Skeletal muscle tissue (tissue), 4 donors: ENCODE data around the gene RERE. TPM values are rescaled to one million over a fixed set of nuclear protein-coding genes. Genes with fewer than 3 reads are reported as not detected.

Source experiments
- H3K27ac ChIP-seq: one replicate; pipeline ENCODE4 v1.7.0; 2013; ENCODE audit warnings: mild to moderate bottlenecking, low read depth, low read length, inconsistent platforms
- H3K27me3 ChIP-seq, 3 donors: one replicate each; pipeline ENCODE4 v1.7.0; 2013; ENCODE audit warnings: low read length in 3 of 3; ENCODE audit not compliant: control insufficient read depth in 3 of 3, insufficient read depth in 3 of 3
- H3K36me3 ChIP-seq, 3 donors: one replicate each; pipeline ENCODE4 v1.7.0; 2013; ENCODE audit warnings: low read length in 3 of 3; ENCODE audit not compliant: control insufficient read depth in 3 of 3, insufficient read depth in 3 of 3
- H3K4me1 ChIP-seq, 3 donors: one replicate each; pipeline ENCODE4 v1.7.0; 2013; ENCODE audit warnings: low read length in 3 of 3, mild to moderate bottlenecking in 3 of 3; ENCODE audit not compliant: control insufficient read depth in 3 of 3, insufficient read depth in 3 of 3
- H3K4me3 ChIP-seq, 3 donors: one replicate each; pipeline ENCODE4 v1.7.0; 2013; ENCODE audit warnings: low read length in 3 of 3
- H3K9ac ChIP-seq, 3 donors: one replicate each; pipeline ENCODE4 v1.7.0; 2013; ENCODE audit warnings: low read length in 3 of 3, mild to moderate bottlenecking in 3 of 3, moderate library complexity in 2 of 3, low read depth in 1 of 3
- H3K9me3 ChIP-seq, 3 donors: one replicate each; pipeline ENCODE4 v1.7.0; 2013; ENCODE audit warnings: low read length in 3 of 3; ENCODE audit not compliant: control insufficient read depth in 3 of 3
- total RNA-seq: library from RNA; depleted of rRNA; stranded (reverse); fragments of >200 nt; gene quantifications from one replicate; pipeline ENCODE4 v1.2.3, GENCODE V29; 2014
- donor health status: Osteomylitis.

Gene RERE
- total RNA-seq, 1 donor from 2014 or later = 212 TPM

DNA sequence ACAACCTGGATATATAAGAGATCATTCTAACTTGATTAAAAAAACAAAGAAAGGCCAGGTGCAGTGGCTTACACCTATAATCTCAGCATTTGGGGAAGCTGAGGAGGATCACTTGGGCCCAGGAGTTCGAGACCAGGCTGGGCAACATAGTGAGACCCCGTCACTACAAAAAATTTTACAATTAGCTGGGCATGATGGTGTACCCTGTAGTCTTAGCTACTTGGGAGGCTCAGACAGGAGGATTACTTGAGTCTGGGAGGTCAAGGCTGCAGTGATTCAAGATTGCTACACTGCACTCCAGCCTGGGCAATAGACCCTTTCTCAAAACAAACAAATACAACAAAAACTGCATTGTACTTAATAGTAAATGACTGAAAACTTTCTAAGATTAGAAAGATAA is 330.2 kb downstream of the RERE start:
- Histone ChIP-seq H3K9ac (no peak overlapping the region), H3K4me1 (peaks cover 0 to 2% (median 0%) of the 10 kb centered on the region in 3 donors), H3K27ac (no peak overlapping the region), H3K4me3 (no peak overlapping the region), H3K9me3 (no peaks in the 10 kb centered on the region), H3K36me3 (no peaks in the 10 kb centered on the region), H3K27me3 (no peaks in the 10 kb centered on the region)

GRCh38 chr1:8486047-8486446 is 331.4 kb downstream of the RERE start:
- no peaks in the 10 kb centered on the region for H3K36me3 ChIP-seq
- no peaks in the 10 kb centered on the region for H3K27me3 ChIP-seq
- no peak overlapping the region for H3K27ac ChIP-seq
- H3K4me3 ChIP-seq = no peak overlapping the region
- no peaks in the 10 kb centered on the region for H3K9me3 ChIP-seq
- no peak overlapping the region for H3K9ac ChIP-seq
- peaks cover 0 to 2% (median 0%) of the 10 kb centered on the region in 3 donors for H3K4me1 ChIP-seq

GRCh38 chr1:8483586-8483985 is 333.9 kb downstream of the RERE start:
- Histone ChIP-seq H3K9ac (no peak overlapping the region), H3K27ac (no peak overlapping the region), H3K4me1 (peaks cover 0 to 2% (median 0%) of the 10 kb centered on the region in 3 donors), H3K27me3 (no peaks in the 10 kb centered on the region), H3K4me3 (no peak overlapping the region), H3K36me3 (no peaks in the 10 kb centered on the region), H3K9me3 (no peaks in the 10 kb centered on the region)

GRCh38 chr1:8482979-8483381 is 334.5 kb downstream of the RERE start:
- Histone ChIP-seq H3K27me3 (no peaks in the 10 kb centered on the region), H3K9me3 (no peaks in the 10 kb centered on the region), H3K4me1 (peaks cover 0 to 2% (median 0%) of the 10 kb centered on the region in 3 donors), H3K4me3 (no peak overlapping the region), H3K9ac (no peak overlapping the region), H3K36me3 (no peaks in the 10 kb centered on the region), H3K27ac (no peak overlapping the region)

DNA sequence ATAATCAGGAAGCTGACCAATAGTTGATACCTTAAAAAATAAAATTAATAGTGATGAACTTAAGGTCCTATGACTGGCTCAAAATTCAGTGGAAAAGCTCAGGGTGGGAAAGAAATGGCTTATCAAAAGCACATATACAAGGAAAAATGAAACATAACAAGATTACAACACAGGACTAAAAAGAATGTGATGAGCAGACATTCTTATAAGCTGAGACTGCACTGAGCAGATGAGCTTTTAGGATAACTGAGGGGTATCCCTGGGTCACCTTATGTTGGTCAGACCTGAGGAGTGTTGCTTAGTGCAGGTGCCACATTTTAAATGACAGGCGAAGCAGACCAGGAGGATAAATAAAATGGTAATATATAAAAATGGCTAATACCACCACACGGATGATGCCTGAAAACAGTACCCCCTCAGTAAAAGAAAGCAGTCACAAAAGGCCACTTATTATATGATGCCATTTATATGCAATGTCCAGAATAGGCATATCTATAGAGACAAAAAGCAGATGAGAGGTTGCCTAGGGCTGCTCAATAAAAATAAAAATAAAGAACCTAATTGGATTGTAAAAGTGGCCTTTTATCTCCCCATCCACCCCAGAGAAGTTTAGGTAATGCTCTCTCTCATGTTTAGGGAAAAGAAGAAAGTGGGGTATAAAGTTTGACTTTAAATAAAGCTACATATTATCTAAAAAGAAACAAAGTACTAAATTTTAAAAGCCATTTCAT is 335.6 kb downstream of the RERE start:
- Histone ChIP-seq H3K4me3 (no peak overlapping the region), H3K9me3 (no peaks in the 10 kb centered on the region), H3K4me1 (peaks cover 0 to 10% (median 8%) of the 10 kb centered on the region in 3 donors), H3K27ac (no peak overlapping the region), H3K9ac (no peak overlapping the region), H3K36me3 (no peaks in the 10 kb centered on the region), H3K27me3 (no peaks in the 10 kb centered on the region)

GRCh38 chr1:8478566-8478965 is 338.9 kb downstream of the RERE start:
- H3K4me3 ChIP-seq = no peak overlapping the region
- H3K36me3 ChIP-seq = no peaks in the 10 kb centered on the region
- H3K27ac ChIP-seq = no peak overlapping the region
- H3K9ac ChIP-seq = no peak overlapping the region
- no peaks in the 10 kb centered on the region for H3K9me3 ChIP-seq
- H3K27me3 ChIP-seq = no peaks in the 10 kb centered on the region
- peaks cover 5 to 12% (median 11%) of the 10 kb centered on the region in 3 donors for H3K4me1 ChIP-seq

DNA sequence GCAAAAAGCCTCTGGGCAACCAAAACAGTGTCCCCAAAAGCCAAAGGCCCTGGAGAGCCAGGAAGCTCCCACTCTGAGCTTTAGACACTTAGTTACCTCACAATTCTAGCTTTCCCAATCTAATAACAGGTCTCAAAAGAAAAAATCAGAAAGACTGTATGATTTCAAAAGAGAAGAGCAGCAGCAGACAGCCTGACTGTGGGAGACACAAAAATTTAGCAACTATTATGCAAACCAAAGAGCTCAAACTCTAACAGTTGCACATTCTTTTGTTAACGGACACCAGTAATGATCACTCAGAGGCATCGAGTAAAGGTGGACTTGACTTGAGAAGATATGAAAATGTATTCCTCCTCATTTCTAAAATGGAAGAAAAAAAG is 339.5 kb downstream of the RERE start:
- Histone ChIP-seq H3K27ac (peak overlapping the region; percentile 27), H3K36me3 (no peaks in the 10 kb centered on the region), H3K4me1 (peaks cover 5 to 13% (median 12%) of the 10 kb centered on the region in 3 donors), H3K4me3 (no peak overlapping the region), H3K9me3 (no peaks in the 10 kb centered on the region), H3K27me3 (no peaks in the 10 kb centered on the region), H3K9ac (no peak overlapping the region)

GRCh38 chr1:8477166-8477982 is 340.1 kb downstream of the RERE start:
- Histone ChIP-seq H3K4me1 (peaks cover 5 to 14% (median 10%) of the 10 kb centered on the region in 3 donors), H3K27ac (peak overlapping the region; percentile 27), H3K36me3 (no peaks in the 10 kb centered on the region), H3K4me3 (no peak overlapping the region), H3K9me3 (no peaks in the 10 kb centered on the region), H3K9ac (no peak overlapping the region), H3K27me3 (no peaks in the 10 kb centered on the region)

- no peaks in the 10 kb centered on the region for H3K27me3 ChIP-seq
- no peak overlapping the region for H3K4me3 ChIP-seq
- no peak overlapping the region for H3K9ac ChIP-seq
- no peaks in the 10 kb centered on the region for H3K9me3 ChIP-seq
- H3K36me3 ChIP-seq = no peaks in the 10 kb centered on the region
- peaks cover 5 to 14% (median 10%) of the 10 kb centered on the region in 3 donors for H3K4me1 ChIP-seq
- H3K27ac ChIP-seq = no peak overlapping the region
Observed at GRCh38 chr1:8476006-8476405, 341.4 kb downstream of the RERE start.

DNA sequence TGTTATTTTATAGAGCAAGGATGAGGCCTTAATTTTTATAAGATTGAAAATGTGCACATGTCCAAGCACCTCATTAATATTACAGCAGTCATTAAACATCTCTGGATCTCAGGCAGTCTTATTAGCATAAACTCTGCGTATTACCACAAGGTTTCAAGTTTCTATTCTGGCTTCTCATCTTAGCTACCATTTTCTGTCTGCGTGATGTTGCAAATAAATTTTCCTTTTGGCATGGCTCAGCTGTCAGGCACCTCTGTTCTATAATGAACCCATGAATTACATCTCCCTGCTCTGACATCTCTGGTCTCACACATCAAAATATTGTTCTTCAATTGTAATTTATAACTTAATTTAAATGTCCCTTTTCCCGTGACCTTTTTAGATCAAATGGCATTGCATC is 343.1 kb downstream of the RERE start:
- Histone ChIP-seq H3K9ac (no peak overlapping the region), H3K36me3 (no peaks in the 10 kb centered on the region), H3K4me3 (no peak overlapping the region), H3K27me3 (no peaks in the 10 kb centered on the region), H3K27ac (no peak overlapping the region), H3K9me3 (no peaks in the 10 kb centered on the region), H3K4me1 (peaks cover 5 to 14% (median 10%) of the 10 kb centered on the region in 3 donors)
